ENCODE results near the gene SLC6A18. TPM values are rescaled to one million over a fixed set of nuclear protein-coding genes. Genes with fewer than 3 reads are reported as not detected.

The SLC6A18 gene
- total RNA-seq, 2 donors from 2014 or later = 0.27 TPM; not detected in 1

DNA sequence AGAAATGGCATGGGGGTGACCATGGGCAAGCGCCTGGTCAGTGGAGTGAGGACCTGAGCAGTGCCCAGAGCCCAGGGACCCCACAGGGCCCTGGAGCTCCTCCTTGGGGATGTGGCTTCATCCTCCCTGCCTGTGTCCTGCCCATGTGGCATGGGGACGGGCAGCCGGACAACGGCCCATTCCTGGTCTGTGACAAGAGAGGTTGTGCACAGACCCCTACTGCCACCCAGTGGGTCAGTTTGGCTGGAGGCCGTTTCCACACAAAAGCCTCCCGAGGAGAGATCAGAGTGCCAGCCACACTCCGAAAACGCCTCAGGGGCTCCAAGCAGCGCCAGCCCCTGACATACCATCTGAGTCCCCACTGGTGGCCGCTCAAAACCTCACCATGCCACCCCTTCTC is 19.8 kb downstream of the SLC6A18 start:
- Histone ChIP-seq H3K9ac (ENCODE audit: low read depth in 2 of 2, low read length in 2 of 2) (no peak overlapping the region), H3K9me3 (no peaks in the 10 kb centered on the region), H3K27me3 (peaks cover 27% of the 10 kb centered on the region), H3K36me3 (no peaks in the 10 kb centered on the region), H3K4me3 (no peak overlapping the region), H3K4me1 (peaks cover 3% of the 10 kb centered on the region), H3K27ac (no peak overlapping the region)
- intact Hi-C loops (cut with DNase I) = no loop called here
- DNase-seq = no peak
- TF ChIP-seq, protein P1, sequence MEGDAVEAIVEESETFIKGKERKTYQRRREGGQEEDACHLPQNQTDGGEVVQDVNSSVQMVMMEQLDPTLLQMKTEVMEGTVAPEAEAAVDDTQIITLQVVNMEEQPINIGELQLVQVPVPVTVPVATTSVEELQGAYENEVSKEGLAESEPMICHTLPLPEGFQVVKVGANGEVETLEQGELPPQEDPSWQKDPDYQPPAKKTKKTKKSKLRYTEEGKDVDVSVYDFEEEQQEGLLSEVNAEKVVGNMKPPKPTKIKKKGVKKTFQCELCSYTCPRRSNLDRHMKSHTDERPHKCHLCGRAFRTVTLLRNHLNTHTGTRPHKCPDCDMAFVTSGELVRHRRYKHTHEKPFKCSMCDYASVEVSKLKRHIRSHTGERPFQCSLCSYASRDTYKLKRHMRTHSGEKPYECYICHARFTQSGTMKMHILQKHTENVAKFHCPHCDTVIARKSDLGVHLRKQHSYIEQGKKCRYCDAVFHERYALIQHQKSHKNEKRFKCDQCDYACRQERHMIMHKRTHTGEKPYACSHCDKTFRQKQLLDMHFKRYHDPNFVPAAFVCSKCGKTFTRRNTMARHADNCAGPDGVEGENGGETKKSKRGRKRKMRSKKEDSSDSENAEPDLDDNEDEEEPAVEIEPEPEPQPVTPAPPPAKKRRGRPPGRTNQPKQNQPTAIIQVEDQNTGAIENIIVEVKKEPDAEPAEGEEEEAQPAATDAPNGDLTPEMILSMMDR (IDR thresholded peaks at IDR 0.05) = no peak

DNA sequence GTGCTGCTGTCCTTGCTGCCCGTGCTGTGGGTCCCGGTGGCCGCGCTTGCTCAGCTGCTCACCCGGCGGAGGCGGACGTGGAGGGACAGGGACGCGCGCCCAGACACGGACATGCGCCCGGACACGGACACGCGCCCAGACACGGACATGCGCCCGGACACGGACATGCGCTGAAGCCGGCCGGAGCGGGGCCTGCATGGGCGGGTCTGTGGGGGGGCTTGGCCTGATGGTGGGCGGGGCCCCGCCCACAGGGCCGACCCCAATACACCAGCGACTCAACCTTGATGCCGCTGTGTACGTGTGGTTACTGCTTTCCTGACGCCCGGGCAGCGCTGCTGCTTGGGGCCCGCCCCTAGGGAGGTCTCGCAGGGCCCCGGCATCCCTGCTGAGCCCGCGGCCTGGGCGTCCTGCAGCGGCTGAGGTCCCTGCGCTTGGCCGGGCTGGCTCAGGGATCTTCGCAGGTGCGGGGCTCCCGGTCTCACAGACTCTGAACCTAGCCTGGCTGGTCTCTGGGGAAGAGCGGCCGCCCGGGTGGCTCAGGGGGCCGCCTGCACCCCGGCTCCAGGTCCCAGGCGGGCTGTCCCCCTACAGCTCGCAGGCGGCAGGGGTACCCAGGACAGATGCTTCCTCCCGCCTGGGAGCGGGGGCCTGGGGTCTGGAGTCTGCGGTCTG is 20.9 kb downstream of the SLC6A18 start:
- H3K4me3 ChIP-seq = no peak overlapping the region

DNA sequence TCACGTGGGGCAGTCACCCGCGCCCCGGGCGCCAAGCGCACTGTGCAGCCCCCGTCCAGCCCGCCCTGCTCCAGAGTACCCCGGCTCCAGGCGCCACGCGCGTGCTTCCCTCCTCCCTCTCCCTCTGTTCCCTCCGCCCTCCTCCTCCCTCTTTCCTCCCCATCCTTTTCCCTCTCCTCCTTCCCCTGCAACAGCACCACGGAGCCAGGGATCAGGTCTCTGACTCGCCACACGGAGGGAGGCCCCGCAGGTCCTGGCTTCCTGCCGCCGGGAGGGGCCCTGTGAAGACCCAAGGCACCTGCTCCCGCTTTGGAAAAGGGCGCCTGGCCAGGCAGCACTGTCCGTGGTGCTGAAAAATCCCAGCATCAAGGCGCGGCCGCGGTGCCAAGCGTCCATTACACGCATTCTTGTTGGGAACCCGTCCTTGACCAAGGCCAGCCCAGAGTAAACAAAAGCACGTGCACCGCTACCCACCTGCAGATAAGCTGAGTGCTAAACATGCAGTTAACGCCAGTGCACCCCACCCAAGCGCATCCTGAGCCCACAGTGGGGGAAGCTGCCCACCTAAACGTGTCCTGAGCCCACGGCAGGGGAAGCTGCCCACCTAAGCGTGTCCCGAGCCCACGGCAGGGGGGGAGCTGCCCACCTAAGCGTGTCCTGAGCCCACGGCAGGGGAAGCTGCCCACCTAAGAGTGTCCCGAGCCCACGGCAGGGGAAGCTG is 21.7 kb downstream of the SLC6A18 start:
- Histone ChIP-seq H3K27me3 (peaks cover 27% of the 10 kb centered on the region), H3K27ac (no peak overlapping the region), H3K4me3 (no peak overlapping the region), H3K4me1 (no peaks in the 10 kb centered on the region), H3K9ac (ENCODE audit: low read depth in 2 of 2, low read length in 2 of 2) (no peak overlapping the region), H3K9me3 (no peaks in the 10 kb centered on the region), H3K36me3 (no peaks in the 10 kb centered on the region)
- peak; percentile 57 for DNase-seq
- intact Hi-C loops (cut with DNase I) = no loop called here
- TF ChIP-seq, protein P1 (IDR thresholded peaks at IDR 0.05) = no peak

More for the DNA sequence above, 20.9 kb downstream of the SLC6A18 start:
- Histone ChIP-seq H3K9ac (ENCODE audit: low read depth in 2 of 2, low read length in 2 of 2) (no peak overlapping the region), H3K27me3 (peaks cover 27% of the 10 kb centered on the region), H3K9me3 (no peaks in the 10 kb centered on the region), H3K4me1 (no peaks in the 10 kb centered on the region), H3K27ac (no peak overlapping the region), H3K36me3 (no peaks in the 10 kb centered on the region)
- TF ChIP-seq, protein P1 (IDR thresholded peaks at IDR 0.05) = no peak
- intact Hi-C loops (cut with DNase I) = no loop called here
- DNase-seq = no peak

DNA sequence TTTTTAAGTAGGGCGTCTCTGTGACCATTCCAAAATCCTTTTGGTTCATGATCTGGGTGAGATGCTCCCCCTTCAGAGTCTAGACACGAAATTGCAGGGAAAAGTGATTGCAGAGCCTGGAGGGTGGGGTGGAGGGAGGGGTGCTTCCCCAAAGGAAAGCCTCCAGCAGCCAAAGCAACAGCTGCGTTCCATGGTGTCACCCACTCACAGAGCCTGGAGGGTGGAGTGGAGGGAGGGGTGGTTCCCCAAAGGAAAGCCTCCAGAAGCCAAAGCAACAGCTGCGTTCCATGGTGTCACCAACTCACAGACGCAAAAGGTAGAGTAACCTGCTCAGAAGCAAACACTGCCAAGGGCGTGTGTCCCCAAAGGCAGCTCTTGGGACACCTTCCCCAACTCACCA is 22.6 kb downstream of the SLC6A18 start:
- Histone ChIP-seq H3K27ac (no peak overlapping the region), H3K9ac (ENCODE audit: low read depth in 2 of 2, low read length in 2 of 2) (no peak overlapping the region), H3K4me1 (no peaks in the 10 kb centered on the region), H3K4me3 (no peak overlapping the region), H3K36me3 (no peaks in the 10 kb centered on the region), H3K27me3 (peaks cover 27% of the 10 kb centered on the region), H3K9me3 (no peaks in the 10 kb centered on the region)
- intact Hi-C loops (cut with DNase I) = no loop called here
- TF ChIP-seq, protein P1 (IDR thresholded peaks at IDR 0.05) = no peak
- DNase-seq = no peak

DNA sequence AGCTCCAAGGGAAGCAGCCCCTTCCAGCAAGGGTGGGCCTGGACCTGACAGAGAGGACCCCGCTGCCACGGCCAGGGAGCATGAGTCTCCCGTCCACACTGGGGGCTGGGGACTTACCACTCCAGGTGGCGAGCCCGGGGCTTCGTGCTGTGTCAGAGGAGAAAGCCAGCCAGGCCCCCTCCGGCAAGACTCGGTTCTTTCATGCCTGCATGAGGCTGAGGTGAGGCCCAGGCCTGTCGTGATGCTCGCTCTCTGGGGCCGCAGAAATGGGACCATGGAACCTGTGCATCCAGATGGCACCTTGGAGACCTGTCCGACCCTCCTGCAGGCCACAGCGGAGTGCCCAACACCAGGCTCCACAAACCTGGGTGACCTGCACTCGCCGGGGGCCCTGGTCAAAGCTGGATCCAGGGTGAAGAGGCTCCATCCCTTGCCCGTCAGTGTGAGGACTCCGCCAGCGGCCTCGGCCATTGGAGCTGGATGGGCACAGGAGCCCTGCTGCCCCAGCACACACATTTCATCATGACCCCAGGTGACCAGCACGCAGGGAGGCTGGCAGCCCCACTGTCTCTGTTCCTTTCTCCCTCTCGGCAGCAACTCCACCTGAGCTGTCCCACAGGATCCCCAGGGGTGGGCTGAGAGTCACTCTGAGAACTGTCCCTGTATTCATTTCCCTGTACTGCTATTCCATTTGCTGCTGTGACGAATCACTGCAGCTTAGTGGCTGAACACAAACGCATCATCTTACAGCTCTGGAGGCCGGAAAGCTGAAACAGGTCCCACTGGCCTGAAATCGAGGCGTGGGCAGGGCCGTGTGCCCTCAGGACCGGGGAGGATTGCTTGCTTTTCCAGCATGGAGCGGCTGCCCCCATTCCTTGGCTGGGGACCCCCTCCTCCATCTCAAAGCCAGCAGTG is 24.4 kb downstream of the SLC6A18 start:
- H3K4me3 ChIP-seq = no peak overlapping the region
- no peaks in the 10 kb centered on the region for H3K9me3 ChIP-seq
- H3K9ac ChIP-seq (ENCODE audit: low read depth in 2 of 2, low read length in 2 of 2) = no peak overlapping the region
- intact Hi-C loops (cut with DNase I) = no loop called here
- H3K4me1 ChIP-seq = no peaks in the 10 kb centered on the region
- peaks cover 23% of the 10 kb centered on the region for H3K27me3 ChIP-seq
- H3K27ac ChIP-seq = no peak overlapping the region
- H3K36me3 ChIP-seq = no peaks in the 10 kb centered on the region
- DNase-seq = no peak
- TF ChIP-seq, protein P1 (IDR thresholded peaks at IDR 0.05) = no peak

Measured in colonic mucosa (tissue), 4 donors.